ENCODE measurements around the gene PTGES3. TPM values are rescaled to one million over a fixed set of nuclear protein-coding genes. Genes with fewer than 3 reads are reported as not detected.

The PTGES3 gene
- total and polyA plus RNA-seq, 2 experiments from 2014 or later = 128 to 156 TPM

DNA sequence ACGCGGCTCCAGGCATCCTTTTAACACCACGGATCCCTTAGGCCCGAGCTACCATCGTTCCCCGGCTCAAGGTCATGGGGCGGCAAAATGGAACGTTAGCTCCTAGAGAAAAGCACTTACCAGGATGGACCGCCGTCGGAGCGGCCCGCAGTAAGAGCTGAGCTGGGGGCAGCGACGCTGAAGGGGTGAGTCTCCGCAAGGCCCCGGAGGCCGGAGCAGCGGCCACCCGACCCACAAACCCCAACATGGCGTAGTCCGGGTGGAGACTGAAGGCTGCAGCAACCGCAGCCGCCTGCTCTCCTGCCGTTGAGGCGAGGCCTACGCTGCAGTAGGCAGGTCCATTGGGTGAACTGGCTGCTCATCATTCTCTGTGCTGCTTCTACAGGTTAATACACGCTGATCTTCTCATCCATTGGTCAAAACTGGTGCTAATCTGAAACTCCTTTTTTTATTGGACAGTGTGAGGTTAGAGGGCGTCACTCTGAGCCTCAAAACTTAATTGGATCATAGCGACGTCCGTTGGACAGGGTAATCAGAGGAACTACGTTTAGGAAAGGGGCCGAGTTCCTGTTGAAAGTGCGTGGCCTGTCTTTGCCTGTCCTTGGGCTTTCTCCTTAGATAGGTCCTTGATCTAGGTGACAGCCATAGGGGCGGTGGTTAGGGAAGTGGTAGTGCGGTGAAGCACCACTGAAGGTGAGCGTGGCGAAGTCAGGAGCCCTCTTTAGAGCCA, 42.2 kb downstream of the PTGES3 start, which contains the start of gene ATP5F1B:
Gene ATP5F1B (minus strand): TSS at position 268 of the 730 bp plus-strand sequence. CDS start 21 bp downstream, at position 247.
- Histone ChIP-seq H3K79me2 (peaks cover 47% of the 10 kb centered on the region), H3K36me3 (replicated peaks; ENCODE audit: insufficient read depth, low read depth) (no peaks in the 10 kb centered on the region), H3K27ac (peak within 1 kb of the TSS; percentile 86), H2AFZ (peak within 1 kb of the TSS; percentile 59), H4K20me1 (ENCODE audit: insufficient read depth, poor library complexity, severe bottlenecking) (peaks cover 22% of the 10 kb centered on the region), H3K4me2 (peak within 1 kb of the TSS; percentile 96), H3K4me1 (ENCODE audit: insufficient read depth) (peaks cover 12% of the 10 kb centered on the region), H3K9me3 (ENCODE audit: low read depth) (no peaks in the 10 kb centered on the region), H3K4me3 (peak within 1 kb of the TSS; percentile 68), H3K27me3 (no peaks in the 10 kb centered on the region), H3K9me2 (replicated peaks; ENCODE audit: insufficient read depth) (no peaks in the 10 kb centered on the region)
- peak; percentile 96 for DNase-seq (ENCODE audit: low spot score)
- no peak for TF ChIP-seq EZH2 (IDR thresholded peaks at IDR 0.05; ENCODE audit: borderline replicate concordance)
- TF ChIP-seq, protein P1, sequence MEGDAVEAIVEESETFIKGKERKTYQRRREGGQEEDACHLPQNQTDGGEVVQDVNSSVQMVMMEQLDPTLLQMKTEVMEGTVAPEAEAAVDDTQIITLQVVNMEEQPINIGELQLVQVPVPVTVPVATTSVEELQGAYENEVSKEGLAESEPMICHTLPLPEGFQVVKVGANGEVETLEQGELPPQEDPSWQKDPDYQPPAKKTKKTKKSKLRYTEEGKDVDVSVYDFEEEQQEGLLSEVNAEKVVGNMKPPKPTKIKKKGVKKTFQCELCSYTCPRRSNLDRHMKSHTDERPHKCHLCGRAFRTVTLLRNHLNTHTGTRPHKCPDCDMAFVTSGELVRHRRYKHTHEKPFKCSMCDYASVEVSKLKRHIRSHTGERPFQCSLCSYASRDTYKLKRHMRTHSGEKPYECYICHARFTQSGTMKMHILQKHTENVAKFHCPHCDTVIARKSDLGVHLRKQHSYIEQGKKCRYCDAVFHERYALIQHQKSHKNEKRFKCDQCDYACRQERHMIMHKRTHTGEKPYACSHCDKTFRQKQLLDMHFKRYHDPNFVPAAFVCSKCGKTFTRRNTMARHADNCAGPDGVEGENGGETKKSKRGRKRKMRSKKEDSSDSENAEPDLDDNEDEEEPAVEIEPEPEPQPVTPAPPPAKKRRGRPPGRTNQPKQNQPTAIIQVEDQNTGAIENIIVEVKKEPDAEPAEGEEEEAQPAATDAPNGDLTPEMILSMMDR (IDR thresholded peaks at IDR 0.05; ENCODE audit: poor library complexity) = no peak
- TF ChIP-seq EZH2phosphoT487 (IDR thresholded peaks at IDR 0.05; ENCODE audit: low read depth, severe bottlenecking, unreplicated experiment) = no peak
- WGBS (ENCODE audit: low lambda C conversion rate, missing lambda C conversion rate) = 2% methylated on average over 39 of the region's 39 CpGs

DNA sequence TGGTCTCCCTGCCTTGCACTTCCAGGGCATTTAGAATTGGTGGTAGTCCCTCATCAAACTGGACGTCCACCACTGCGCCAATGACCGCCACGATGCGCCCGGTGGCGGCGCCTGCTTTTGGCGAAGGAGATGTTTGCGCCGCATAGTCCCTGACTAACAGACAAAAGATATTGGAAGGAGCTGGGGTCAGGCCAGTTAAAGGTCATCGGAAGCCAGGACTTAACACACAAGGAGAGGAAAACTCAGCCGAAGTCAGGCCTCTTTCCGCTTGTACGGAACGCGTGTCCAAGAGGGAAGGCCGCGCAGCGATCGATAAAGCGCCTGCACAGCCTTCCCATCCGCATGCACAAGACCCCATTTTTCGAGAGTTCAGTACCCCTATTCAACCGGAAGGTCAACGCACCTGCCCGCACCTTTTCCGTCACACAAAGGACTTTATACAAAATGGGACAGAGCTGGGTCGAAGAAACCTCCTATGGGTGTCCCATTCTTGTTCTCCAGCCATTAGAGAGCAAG, 42.8 kb downstream of the PTGES3 start:
- WGBS (ENCODE audit: low lambda C conversion rate, missing lambda C conversion rate) = under 1% methylated on average over 29 of the region's 29 CpGs
- peak; percentile 29 for DNase-seq (ENCODE audit: low spot score)

DNA sequence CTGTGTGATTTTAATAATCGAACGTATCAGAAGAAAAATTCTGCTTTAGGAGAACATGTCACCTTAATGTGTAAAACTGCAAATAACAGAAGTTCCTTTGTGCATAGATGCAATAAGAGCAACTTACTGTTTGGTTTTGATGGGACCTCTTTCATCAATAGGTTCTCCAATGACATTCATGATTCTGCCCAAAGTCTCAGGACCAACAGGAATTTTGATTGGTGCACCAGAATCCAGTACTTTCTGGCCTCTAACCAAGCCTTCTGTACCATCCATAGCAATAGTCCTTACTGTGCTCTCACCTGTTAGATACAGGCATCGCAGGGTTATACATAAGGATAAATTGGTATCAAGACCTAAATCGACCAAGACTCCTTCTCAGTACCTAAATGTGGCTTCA, 43.4 kb downstream of the PTGES3 start:
- Histone ChIP-seq H2AFZ (no peak overlapping the region), H3K4me3 (peak overlapping the region; percentile 68), H3K9me2 (replicated peaks; ENCODE audit: insufficient read depth) (no peaks in the 10 kb centered on the region), H3K27me3 (no peaks in the 10 kb centered on the region), H3K4me1 (ENCODE audit: insufficient read depth) (peaks cover 12% of the 10 kb centered on the region), H4K20me1 (ENCODE audit: insufficient read depth, poor library complexity, severe bottlenecking) (peaks cover 22% of the 10 kb centered on the region), H3K27ac (peak overlapping the region; percentile 82), H3K36me3 (replicated peaks; ENCODE audit: insufficient read depth, low read depth) (no peaks in the 10 kb centered on the region), H3K9me3 (ENCODE audit: low read depth) (no peaks in the 10 kb centered on the region), H3K4me2 (peak overlapping the region; percentile 96), H3K79me2 (peaks cover 52% of the 10 kb centered on the region)
- 64% methylated on average over 4 of the region's 4 CpGs for WGBS (ENCODE audit: low lambda C conversion rate, missing lambda C conversion rate)
- no peak for DNase-seq (ENCODE audit: low spot score)
- TF ChIP-seq, protein P1 (IDR thresholded peaks at IDR 0.05; ENCODE audit: poor library complexity) = no peak
- TF ChIP-seq EZH2 (IDR thresholded peaks at IDR 0.05; ENCODE audit: borderline replicate concordance) = no peak
- no peak for TF ChIP-seq EZH2phosphoT487 (IDR thresholded peaks at IDR 0.05; ENCODE audit: low read depth, severe bottlenecking, unreplicated experiment)

More for the DNA sequence above, 42.8 kb downstream of the PTGES3 start:
- H3K4me3 ChIP-seq = peak overlapping the region; percentile 68
- peaks cover 49% of the 10 kb centered on the region for H3K79me2 ChIP-seq
- TF ChIP-seq, protein P1 (IDR thresholded peaks at IDR 0.05; ENCODE audit: poor library complexity) = no peak
- TF ChIP-seq EZH2phosphoT487 (IDR thresholded peaks at IDR 0.05; ENCODE audit: low read depth, severe bottlenecking, unreplicated experiment) (no peak), EZH2 (IDR thresholded peaks at IDR 0.05; ENCODE audit: borderline replicate concordance) (no peak)
- peak overlapping the region; percentile 82 for H3K27ac ChIP-seq
- H3K4me2 ChIP-seq = peak overlapping the region; percentile 96
- H3K9me2 ChIP-seq (replicated peaks; ENCODE audit: insufficient read depth) = no peaks in the 10 kb centered on the region
- H3K9me3 ChIP-seq (ENCODE audit: low read depth) = no peaks in the 10 kb centered on the region
- no peaks in the 10 kb centered on the region for H3K27me3 ChIP-seq
- peaks cover 22% of the 10 kb centered on the region for H4K20me1 ChIP-seq (ENCODE audit: insufficient read depth, poor library complexity, severe bottlenecking)
- H3K36me3 ChIP-seq (replicated peaks; ENCODE audit: insufficient read depth, low read depth) = no peaks in the 10 kb centered on the region
- H2AFZ ChIP-seq = peak overlapping the region; percentile 38
- H3K4me1 ChIP-seq (ENCODE audit: insufficient read depth) = peaks cover 12% of the 10 kb centered on the region
